ENCODE data around the gene HNRNPH2. TPM values are rescaled to one million over a fixed set of nuclear protein-coding genes. Genes with fewer than 3 reads are reported as not detected.

The HNRNPH2 gene
- polyA plus RNA-seq, 2 of the 4 experiments (the other 2 are of a cell fraction), result 55.4 to 86.5 TPM

DNA sequence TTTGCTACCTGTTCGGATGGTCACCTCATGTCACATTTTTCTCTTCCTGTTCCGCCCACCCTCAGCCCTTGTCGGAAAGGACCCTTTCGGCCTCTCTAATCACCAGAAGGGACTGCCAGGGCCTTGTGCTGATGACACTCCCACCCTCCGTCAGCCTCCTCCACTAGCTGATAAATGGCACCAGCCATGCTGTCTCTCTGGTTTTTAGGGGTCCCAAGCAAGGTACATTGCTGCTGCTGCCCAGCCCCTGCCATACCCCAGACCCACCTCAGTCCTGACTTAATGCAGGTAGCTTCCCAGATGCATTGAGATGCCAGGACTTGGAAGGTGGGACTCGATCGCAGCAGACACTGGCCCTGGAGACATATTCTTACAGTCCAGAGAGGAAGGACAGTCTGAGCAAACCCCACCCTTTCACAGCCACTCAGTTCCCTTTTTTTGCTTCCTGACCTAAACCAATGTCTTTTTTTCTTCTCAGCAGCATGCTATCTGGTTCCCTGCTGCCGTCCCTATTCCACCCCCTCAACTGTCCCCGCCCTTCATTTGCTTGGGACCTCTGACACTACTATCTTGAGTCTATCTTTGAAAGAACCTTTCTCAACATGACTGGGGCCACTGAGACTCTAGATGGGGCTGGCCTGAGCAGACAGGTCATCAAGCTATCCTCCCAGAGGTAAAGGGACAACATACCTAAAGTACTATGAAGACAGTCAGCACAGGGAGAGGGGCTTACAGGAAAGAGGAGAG is 22.1 kb upstream of the HNRNPH2 start, which contains the start of gene BTK:
BTK (minus strand) TSS at position 397 of the 747 bp plus-strand sequence. CDS start 10,907 bp downstream, outside the sequence.
- TF ChIP-seq ESRRA (IDR thresholded peaks at IDR 0.05; ENCODE audit: borderline replicate concordance, low read length), result no peak
- TF ChIP-seq ZC3H11A (IDR thresholded peaks at IDR 0.05), result no peak
- TF ChIP-seq ELK1 (IDR thresholded peaks at IDR 0.05; ENCODE audit: low read depth, low read length), result no peak
- no peak for TF ChIP-seq NPAS2 (CRISPR knock-in tag; IDR thresholded peaks at IDR 0.05; ENCODE audit: borderline replicate concordance)
- TF ChIP-seq NFE2L2 (conservative IDR thresholded peaks at IDR 0.05; ENCODE audit: low read length), result no peak
- TF ChIP-seq TP53 (CRISPR knock-in tag; IDR thresholded peaks at IDR 0.05), result no peak
- no peak for TF ChIP-seq EP300 (IDR thresholded peaks at IDR 0.05)
- TF ChIP-seq SMC3 (IDR thresholded peaks at IDR 0.05), result no peak
- no peak for TF ChIP-seq HOXB5 (CRISPR knock-in tag; IDR thresholded peaks at IDR 0.05)
- no peak for TF ChIP-seq CBX8 (IDR thresholded peaks at IDR 0.05)
- TF ChIP-seq ATOH8 (CRISPR knock-in tag; IDR thresholded peaks at IDR 0.05; ENCODE audit: low read depth), result no peak
- TF ChIP-seq EHF (CRISPR knock-in tag; IDR thresholded peaks at IDR 0.05), result no peak
- no peak for TF ChIP-seq RCOR1 (IDR thresholded peaks at IDR 0.05; ENCODE audit: low read depth, low read length)
- no peak for TF ChIP-seq RAD21 (conservative IDR thresholded peaks at IDR 0.05 in 1 of 2, IDR thresholded peaks at IDR 0.05 in 1 of 2)
- no peak for TF ChIP-seq PHF8 (IDR thresholded peaks at IDR 0.05; ENCODE audit: borderline replicate concordance, low read depth)
- TF ChIP-seq FOSB (CRISPR knock-in tag; IDR thresholded peaks at IDR 0.05), result no peak
- TF ChIP-seq CHD4 (IDR thresholded peaks at IDR 0.05; ENCODE audit: borderline replicate concordance), result no peak
- TF ChIP-seq, protein P1, sequence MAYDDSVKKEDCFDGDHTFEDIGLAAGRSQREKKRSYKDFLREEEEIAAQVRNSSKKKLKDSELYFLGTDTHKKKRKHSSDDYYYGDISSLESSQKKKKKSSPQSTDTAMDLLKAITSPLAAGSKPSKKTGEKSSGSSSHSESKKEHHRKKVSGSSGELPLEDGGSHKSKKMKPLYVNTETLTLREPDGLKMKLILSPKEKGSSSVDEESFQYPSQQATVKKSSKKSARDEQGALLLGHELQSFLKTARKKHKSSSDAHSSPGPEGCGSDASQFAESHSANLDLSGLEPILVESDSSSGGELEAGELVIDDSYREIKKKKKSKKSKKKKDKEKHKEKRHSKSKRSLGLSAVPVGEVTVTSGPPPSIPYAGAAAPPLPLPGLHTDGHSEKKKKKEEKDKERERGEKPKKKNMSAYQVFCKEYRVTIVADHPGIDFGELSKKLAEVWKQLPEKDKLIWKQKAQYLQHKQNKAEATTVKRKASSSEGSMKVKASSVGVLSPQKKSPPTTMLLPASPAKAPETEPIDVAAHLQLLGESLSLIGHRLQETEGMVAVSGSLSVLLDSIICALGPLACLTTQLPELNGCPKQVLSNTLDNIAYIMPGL (CRISPR knock-in tag; IDR thresholded peaks at IDR 0.05; ENCODE audit: borderline replicate concordance), result no peak
- TF ChIP-seq BHLHE40 (IDR thresholded peaks at IDR 0.05; ENCODE audit: low read depth, low read length), result no peak
- no peak within 1 kb of the TSS for H3K27ac ChIP-seq
- FAIRE-seq (no peak), ATAC-seq (no peak), DNase-seq (ENCODE audit: low read depth in 1 of 2, low spot score in 1 of 2) (no peak)
- CTCF ChIA-PET, result no interaction called here
- H3K4me2 ChIP-seq, result no peak within 1 kb of the TSS
- POLR2A ChIA-PET, result no interaction called here
- no peaks in the 10 kb centered on the region for H3K4me1 ChIP-seq
- no peaks in the 10 kb centered on the region for H3K9me3 ChIP-seq
- 86% methylated on average over 8 of the region's 9 CpGs for WGBS (ENCODE audit: missing lambda C conversion rate)
- H3K4me3 ChIP-seq, result no peak within 1 kb of the TSS

DNA sequence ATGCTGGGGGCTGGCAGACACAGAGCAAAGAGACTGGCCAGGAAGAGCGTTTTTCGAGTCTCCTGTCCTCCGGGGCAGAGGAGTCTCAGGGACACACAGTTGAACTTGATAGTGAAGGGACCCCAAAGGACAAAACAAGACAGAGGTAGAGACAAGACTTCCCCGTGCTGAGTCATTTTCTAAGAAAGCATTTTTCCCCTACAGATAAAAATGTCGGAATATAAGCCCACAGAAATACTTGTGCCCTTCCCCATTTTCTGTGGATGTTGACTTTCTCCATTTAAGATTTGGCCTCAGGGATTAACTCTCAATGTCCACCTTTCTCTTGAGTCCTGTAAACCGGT is 21.5 kb upstream of the HNRNPH2 start:
- TF ChIP-seq PHF8 (IDR thresholded peaks at IDR 0.05; ENCODE audit: borderline replicate concordance, low read depth) (no peak), CBX2 (IDR thresholded peaks at IDR 0.05; ENCODE audit: borderline replicate concordance, low read depth) (no peak)
- TF ChIP-seq, protein P2, sequence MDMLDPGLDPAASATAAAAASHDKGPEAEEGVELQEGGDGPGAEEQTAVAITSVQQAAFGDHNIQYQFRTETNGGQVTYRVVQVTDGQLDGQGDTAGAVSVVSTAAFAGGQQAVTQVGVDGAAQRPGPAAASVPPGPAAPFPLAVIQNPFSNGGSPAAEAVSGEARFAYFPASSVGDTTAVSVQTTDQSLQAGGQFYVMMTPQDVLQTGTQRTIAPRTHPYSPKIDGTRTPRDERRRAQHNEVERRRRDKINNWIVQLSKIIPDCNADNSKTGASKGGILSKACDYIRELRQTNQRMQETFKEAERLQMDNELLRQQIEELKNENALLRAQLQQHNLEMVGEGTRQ (IDR thresholded peaks at IDR 0.05), result no peak

More for the DNA sequence above, 21.5 kb upstream of the HNRNPH2 start:
- Histone ChIP-seq H3K4me2 (no peak overlapping the region), H3K27ac (no peak overlapping the region), H3K9me3 (no peaks in the 10 kb centered on the region), H3K4me1 (no peaks in the 10 kb centered on the region), H3K4me3 (no peak overlapping the region)
- FAIRE-seq, result no peak
- WGBS (ENCODE audit: missing lambda C conversion rate), result 66% methylated on average over 6 of the region's 6 CpGs
- ChIA-PET CTCF (no interaction called here), POLR2A (no interaction called here)
- ATAC-seq, result no peak
- DNase-seq (ENCODE audit: low read depth in 1 of 2, low spot score in 1 of 2), result no peak

All from A549 (cell line).